Measurements from ENCODE around the gene ZNF578. TPM values are rescaled to one million over a fixed set of nuclear protein-coding genes. Genes with fewer than 3 reads are reported as not detected.
A peak's percentile ranks its signal among the peaks of the same experiment; 100 is the strongest.

ZNF578 gene
- total RNA-seq = 10 to 100 TPM; 11.8 to 29.8 TPM
- 0.96 TPM for polyA plus RNA-seq (2013, experiment 1 of 2)
- polyA plus RNA-seq (2013, experiment 2 of 2) = 0.95 TPM
- long read RNA-seq, experiment 1, partial matches to known transcripts = 0 of 1 reads
- long read RNA-seq, experiment 1, other reads (novel, unspliced or antisense) = 1 of 1 reads
- long read RNA-seq, experiment 2, partial matches to known transcripts = 6 of 8 reads
- long read RNA-seq, experiment 2, other reads (novel, unspliced or antisense) = 1 of 8 reads
- long read RNA-seq, experiment 3, transcript ZNF578-205 (4 exons, 814 nt) = major isoform, 53 of 61 reads
- long read RNA-seq, experiment 3, partial matches to known transcripts = 0 of 61 reads
- long read RNA-seq, experiment 3, other reads (novel, unspliced or antisense) = 8 of 61 reads
- long read RNA-seq, experiment 4, partial matches to known transcripts = 0 of 1 reads
- long read RNA-seq, experiment 4, other reads (novel, unspliced or antisense) = 1 of 1 reads

DNA sequence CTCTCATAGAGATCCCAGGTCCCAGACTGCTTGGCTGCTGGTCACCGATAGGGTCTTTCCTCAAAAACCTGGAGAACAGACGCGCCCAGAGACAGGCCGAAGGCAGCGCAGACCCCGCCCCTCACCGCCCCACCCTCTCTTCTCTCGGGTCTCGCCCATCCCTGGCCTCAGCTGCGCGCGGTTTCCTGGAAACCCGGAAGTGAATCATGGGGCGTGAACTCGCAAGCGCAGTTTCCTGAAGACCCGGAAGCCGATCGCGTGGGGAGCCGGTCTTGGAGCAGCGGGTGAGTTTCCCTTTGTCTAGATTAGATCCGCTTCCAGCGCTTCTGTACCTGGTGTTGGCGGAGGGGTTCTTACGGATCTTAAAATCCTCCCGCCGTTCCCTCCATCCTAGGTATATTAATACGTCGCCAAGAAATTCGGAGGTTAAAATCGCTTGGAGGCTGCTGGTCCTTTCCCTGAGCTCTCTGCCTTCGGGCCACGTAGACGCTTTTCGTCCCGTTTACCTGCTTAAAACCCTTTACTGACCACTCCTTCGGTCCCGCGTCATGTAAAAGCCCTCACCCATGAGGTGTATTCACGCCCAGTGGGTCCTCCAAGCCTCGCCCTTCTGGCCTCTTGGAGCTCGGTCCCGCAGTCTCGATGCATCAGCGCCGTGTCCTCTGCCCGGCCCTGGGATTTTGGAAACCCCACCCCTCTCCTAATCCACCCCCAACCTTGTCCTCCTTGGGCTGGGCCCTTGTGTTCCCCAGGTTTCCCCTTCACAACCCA is at the start of gene ZNF578:
Gene ZNF578, plus strand, starts transcription at position 230 of the 771 bp plus-strand sequence. CDS start 48,293 bp downstream, outside the sequence.
- Histone ChIP-seq H3K27me3 (ENCODE audit: control insufficient read depth, insufficient read depth, low read length, poor library complexity, severe bottlenecking) (no peaks in the 10 kb centered on the region), H3K9ac (ENCODE audit: extremely low read depth, low read length, poor library complexity, severe bottlenecking) (no peak within 1 kb of the TSS), H3K27ac (ENCODE audit: low read depth, low read length) (no peak within 1 kb of the TSS), H3K4me1 (ENCODE audit: control insufficient read depth, insufficient read depth, low read length) (no peaks in the 10 kb centered on the region), H3K36me3 (ENCODE audit: control insufficient read depth, insufficient read depth, low read length) (no peaks in the 10 kb centered on the region), H3K9me3 (ENCODE audit: control insufficient read depth, low read length) (peaks cover 85% of the 10 kb centered on the region), H3K4me3 (ENCODE audit: low read length) (peak within 1 kb of the TSS; percentile 55)
- Mint-ChIP-seq H3K4me3 (no peak within 1 kb of the TSS), H3K9me3 (peaks cover 61% of the 10 kb centered on the region), H3K27me3 (ENCODE audit: insufficient read depth) (peaks cover 6% of the 10 kb centered on the region), H3K36me3 (ENCODE audit: low read depth) (no peaks in the 10 kb centered on the region), H3K4me1 (no peaks in the 10 kb centered on the region), H3K27ac (no peak within 1 kb of the TSS)
- no peak for DNase-seq
- WGBS, 2 experiments (ENCODE audit: insufficient coverage in 1 of 2, insufficient read length in 1 of 2) = 54 to 77% methylated on average over 18 to 48 of the region's 48 CpGs
- TF ChIP-seq, protein P1, sequence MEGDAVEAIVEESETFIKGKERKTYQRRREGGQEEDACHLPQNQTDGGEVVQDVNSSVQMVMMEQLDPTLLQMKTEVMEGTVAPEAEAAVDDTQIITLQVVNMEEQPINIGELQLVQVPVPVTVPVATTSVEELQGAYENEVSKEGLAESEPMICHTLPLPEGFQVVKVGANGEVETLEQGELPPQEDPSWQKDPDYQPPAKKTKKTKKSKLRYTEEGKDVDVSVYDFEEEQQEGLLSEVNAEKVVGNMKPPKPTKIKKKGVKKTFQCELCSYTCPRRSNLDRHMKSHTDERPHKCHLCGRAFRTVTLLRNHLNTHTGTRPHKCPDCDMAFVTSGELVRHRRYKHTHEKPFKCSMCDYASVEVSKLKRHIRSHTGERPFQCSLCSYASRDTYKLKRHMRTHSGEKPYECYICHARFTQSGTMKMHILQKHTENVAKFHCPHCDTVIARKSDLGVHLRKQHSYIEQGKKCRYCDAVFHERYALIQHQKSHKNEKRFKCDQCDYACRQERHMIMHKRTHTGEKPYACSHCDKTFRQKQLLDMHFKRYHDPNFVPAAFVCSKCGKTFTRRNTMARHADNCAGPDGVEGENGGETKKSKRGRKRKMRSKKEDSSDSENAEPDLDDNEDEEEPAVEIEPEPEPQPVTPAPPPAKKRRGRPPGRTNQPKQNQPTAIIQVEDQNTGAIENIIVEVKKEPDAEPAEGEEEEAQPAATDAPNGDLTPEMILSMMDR (conservative IDR thresholded peaks at IDR 0.05) = no peak

DNA sequence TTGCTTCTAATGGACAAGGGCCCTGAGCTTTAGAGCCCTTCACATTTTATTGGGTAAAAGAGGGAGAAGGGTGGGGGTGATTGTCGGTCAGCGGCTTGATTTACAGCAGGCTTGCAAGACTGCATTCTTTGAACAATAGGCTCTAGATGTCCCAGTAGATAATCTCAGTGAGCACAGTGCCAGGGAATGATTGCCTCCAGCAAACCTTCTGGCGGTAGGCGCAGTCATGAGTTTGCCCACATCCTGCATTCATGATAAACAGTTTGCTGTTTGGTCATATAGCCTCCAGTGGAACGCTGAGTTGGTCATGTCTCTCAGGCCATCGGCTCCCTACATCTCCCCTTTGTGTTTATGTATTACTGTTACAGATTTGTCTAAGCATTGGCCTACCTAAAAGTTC is 43.1 kb upstream of the ZNF578 start:
- Histone ChIP-seq H3K4me1 (ENCODE audit: control insufficient read depth, insufficient read depth, low read length) (no peaks in the 10 kb centered on the region), H3K36me3 (ENCODE audit: control insufficient read depth, insufficient read depth, low read length) (no peaks in the 10 kb centered on the region), H3K4me3 (ENCODE audit: low read length) (no peak overlapping the region), H3K27me3 (ENCODE audit: control insufficient read depth, insufficient read depth, low read length, poor library complexity, severe bottlenecking) (no peaks in the 10 kb centered on the region), H3K27ac (ENCODE audit: low read depth, low read length) (no peak overlapping the region), H3K9me3 (ENCODE audit: control insufficient read depth, low read length) (peaks cover 64% of the 10 kb centered on the region), H3K9ac (ENCODE audit: extremely low read depth, low read length, poor library complexity, severe bottlenecking) (no peak overlapping the region)
- Mint-ChIP-seq H3K4me1 (no peaks in the 10 kb centered on the region), H3K4me3 (no peak overlapping the region), H3K36me3 (ENCODE audit: low read depth) (peaks cover 93% of the 10 kb centered on the region), H3K9me3 (peaks cover 63% of the 10 kb centered on the region), H3K27me3 (ENCODE audit: insufficient read depth) (no peaks in the 10 kb centered on the region), H3K27ac (no peak overlapping the region)
- DNase-seq = no peak
- TF ChIP-seq, protein P1 (conservative IDR thresholded peaks at IDR 0.05) = no peak
- 91 to 99% methylated on average over 4 to 6 of the region's 6 CpGs for WGBS, 2 experiments (ENCODE audit: insufficient coverage in 1 of 2, insufficient read length in 1 of 2)

DNA sequence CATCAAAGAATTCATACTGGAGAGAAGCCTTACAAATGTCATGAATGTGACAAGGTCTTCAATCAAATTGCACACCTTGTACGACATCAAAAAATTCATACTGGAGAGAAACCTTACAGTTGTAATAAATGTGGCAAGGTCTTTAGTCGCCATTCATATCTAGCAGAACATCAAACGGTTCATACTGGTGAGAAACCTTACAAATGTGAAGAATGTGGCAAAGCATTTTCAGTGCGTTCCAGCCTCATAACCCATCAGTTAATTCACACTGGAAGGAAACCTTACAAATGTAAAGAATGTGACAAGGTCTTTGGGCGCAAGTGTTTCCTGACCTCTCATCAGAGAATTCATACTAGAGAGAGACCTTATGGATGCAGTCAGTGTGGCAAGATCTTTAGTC is 37.6 kb upstream of the ZNF578 start:
- H3K9ac ChIP-seq (ENCODE audit: extremely low read depth, low read length, poor library complexity, severe bottlenecking) = no peak overlapping the region

More for the DNA sequence above, 37.6 kb upstream of the ZNF578 start:
- Mint-ChIP-seq H3K27ac (no peak overlapping the region), H3K4me3 (no peak overlapping the region), H3K4me1 (no peaks in the 10 kb centered on the region), H3K9me3 (peaks cover 80% of the 10 kb centered on the region), H3K27me3 (ENCODE audit: insufficient read depth) (peaks cover 2% of the 10 kb centered on the region), H3K36me3 (ENCODE audit: low read depth) (peaks cover 48% of the 10 kb centered on the region)
- H3K27ac ChIP-seq (ENCODE audit: low read depth, low read length) = no peak overlapping the region
- peaks cover 70% of the 10 kb centered on the region for H3K9me3 ChIP-seq (ENCODE audit: control insufficient read depth, low read length)
- H3K36me3 ChIP-seq (ENCODE audit: control insufficient read depth, insufficient read depth, low read length) = no peaks in the 10 kb centered on the region
- 86 to 94% methylated on average over 5 of the region's 5 CpGs for whole genome bisulfite sequencing, 2 experiments (ENCODE audit: insufficient coverage in 1 of 2, insufficient read length in 1 of 2)
- TF ChIP-seq, protein P1 (conservative IDR thresholded peaks at IDR 0.05) = no peak
- no peaks in the 10 kb centered on the region for H3K27me3 ChIP-seq (ENCODE audit: control insufficient read depth, insufficient read depth, low read length, poor library complexity, severe bottlenecking)
- DNase-seq = no peak
- H3K4me1 ChIP-seq (ENCODE audit: control insufficient read depth, insufficient read depth, low read length) = no peaks in the 10 kb centered on the region
- no peak overlapping the region for H3K4me3 ChIP-seq (ENCODE audit: low read length)
